GM12873 (cell line): Measurements from ENCODE around the gene CHORDC1.

Experiments used
- CTCF ChIP-seq: IDR thresholded peaks from 2 replicates; pipeline ENCODE4 v1.5.1; 2012; ENCODE audit warnings: low read depth, mild to moderate bottlenecking, moderate library complexity, low read length, control low read depth; ENCODE audit not compliant: insufficient read depth; ENCODE audit errors: missing control alignments

Gene CHORDC1

GRCh38 chr11:90189011-90189410, 33.8 kb downstream of the CHORDC1 start:
- no peak for TF ChIP-seq CTCF

GRCh38 chr11:90187839-90188238, 35.0 kb downstream of the CHORDC1 start:
- no peak for TF ChIP-seq CTCF

GRCh38 chr11:90179923-90180322, 42.9 kb downstream of the CHORDC1 start:
- no peak for TF ChIP-seq CTCF

- TF ChIP-seq CTCF: no peak
Observed at GRCh38 chr11:90178751-90179150, 44.1 kb downstream of the CHORDC1 start.

- TF ChIP-seq CTCF: no peak
Observed at GRCh38 chr11:90176069-90176468, 46.8 kb downstream of the CHORDC1 start.

GRCh38 chr11:90171359-90171758, 51.5 kb downstream of the CHORDC1 start:
- no peak for TF ChIP-seq CTCF

- TF ChIP-seq CTCF: no peak
Observed at GRCh38 chr11:90168571-90168970, 54.3 kb downstream of the CHORDC1 start.
